Keratinocyte (primary cell): ENCODE results near the gene CDH22.

ENCODE experiments used
- CTCF ChIP-seq, 3 experiments: IDR thresholded peaks in 1 of 3; conservative IDR thresholded peaks in 1 of 3; optimal IDR thresholded peaks in 1 of 3; 2 replicates in 2 of 3; 3 replicates in 1 of 3; pipeline versions ENCODE3 to v1.5.1; 2011; ENCODE audit warnings: low read length in 3 of 3, mild to moderate bottlenecking in 3 of 3, moderate library complexity in 2 of 3, control low read depth in 1 of 3, inconsistent platforms in 1 of 3; ENCODE audit not compliant: insufficient read depth in 2 of 3; ENCODE audit errors: extremely low read depth in 1 of 3
- EZH2 ChIP-seq: IDR thresholded peaks from one replicate; pipeline ENCODE4 v1.6.1; 2012; ENCODE audit warnings: inconsistent platforms, mild to moderate bottlenecking, low read length, moderate library complexity

- peak in 1 of 3 experiments; percentile 14 for TF ChIP-seq CTCF (optimal IDR thresholded peaks at IDR 0.05 in 1 of 3, IDR thresholded peaks at IDR 0.05 in 1 of 3, conservative IDR thresholded peaks at IDR 0.05 in 1 of 3; ENCODE audit: extremely low read depth in 1 of 3, insufficient read depth in 2 of 3, low read length in 3 of 3)
- no peak for TF ChIP-seq EZH2
Measured at GRCh38 chr20:46347841-46348803, 39.8 kb upstream of the CDH22 start.
